ENCODE results near the gene OTOG.

Gene OTOG

GRCh38 chr11:17504330-17505107, 42.5 kb upstream of the OTOG start:
- DNase-seq (ENCODE audit: low spot score), result peak; percentile 81
- TF ChIP-seq, protein P1, sequence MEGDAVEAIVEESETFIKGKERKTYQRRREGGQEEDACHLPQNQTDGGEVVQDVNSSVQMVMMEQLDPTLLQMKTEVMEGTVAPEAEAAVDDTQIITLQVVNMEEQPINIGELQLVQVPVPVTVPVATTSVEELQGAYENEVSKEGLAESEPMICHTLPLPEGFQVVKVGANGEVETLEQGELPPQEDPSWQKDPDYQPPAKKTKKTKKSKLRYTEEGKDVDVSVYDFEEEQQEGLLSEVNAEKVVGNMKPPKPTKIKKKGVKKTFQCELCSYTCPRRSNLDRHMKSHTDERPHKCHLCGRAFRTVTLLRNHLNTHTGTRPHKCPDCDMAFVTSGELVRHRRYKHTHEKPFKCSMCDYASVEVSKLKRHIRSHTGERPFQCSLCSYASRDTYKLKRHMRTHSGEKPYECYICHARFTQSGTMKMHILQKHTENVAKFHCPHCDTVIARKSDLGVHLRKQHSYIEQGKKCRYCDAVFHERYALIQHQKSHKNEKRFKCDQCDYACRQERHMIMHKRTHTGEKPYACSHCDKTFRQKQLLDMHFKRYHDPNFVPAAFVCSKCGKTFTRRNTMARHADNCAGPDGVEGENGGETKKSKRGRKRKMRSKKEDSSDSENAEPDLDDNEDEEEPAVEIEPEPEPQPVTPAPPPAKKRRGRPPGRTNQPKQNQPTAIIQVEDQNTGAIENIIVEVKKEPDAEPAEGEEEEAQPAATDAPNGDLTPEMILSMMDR (IDR thresholded peaks at IDR 0.05; ENCODE audit: extremely low read depth, insufficient read depth, missing control alignments), result peak; percentile 82
- in situ Hi-C loops (cut with MboI; ENCODE audit: low pct_unique_long_range_greater_than_20kb, low sequenced_read_pairs, unreplicated experiment), result loop anchor here (10.0 to 25.0 kb wide), 3 partner anchors 120 to 717 kb away; partner anchors contain the start of gene KCNJ11

GRCh38 chr11:17505146-17505545, 41.9 kb upstream of the OTOG start:
- no peak for DNase-seq (ENCODE audit: low spot score)
- in situ Hi-C loops (cut with MboI; ENCODE audit: low pct_unique_long_range_greater_than_20kb, low sequenced_read_pairs, unreplicated experiment), result loop anchor here (10.0 to 25.0 kb wide), 3 partner anchors 120 to 718 kb away; partner anchors contain the start of gene KCNJ11
- TF ChIP-seq, protein P1 (IDR thresholded peaks at IDR 0.05; ENCODE audit: extremely low read depth, insufficient read depth, missing control alignments), result no peak

DNA sequence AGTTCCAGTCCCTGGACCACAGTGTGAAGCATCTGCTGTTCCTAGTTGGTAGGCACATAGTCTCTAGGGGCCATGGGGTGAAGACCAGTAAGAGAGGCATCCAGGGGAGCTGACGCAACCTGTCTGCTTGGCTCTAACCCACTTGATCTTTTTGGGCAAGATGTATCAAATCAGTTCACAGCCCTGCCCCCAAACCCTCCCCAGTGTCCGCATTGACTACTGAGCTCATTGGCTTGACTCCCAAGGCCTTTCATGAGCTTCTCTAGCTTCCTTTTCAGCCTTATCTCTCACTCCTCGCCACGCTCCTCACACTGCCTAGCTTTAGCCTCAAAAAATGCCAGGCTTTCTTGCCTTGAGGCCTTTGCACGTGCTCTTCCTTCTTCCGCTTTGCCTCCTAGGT, 40.7 kb upstream of the OTOG start:
- TF ChIP-seq, protein P1 (IDR thresholded peaks at IDR 0.05; ENCODE audit: extremely low read depth, insufficient read depth, missing control alignments), result no peak
- no peak for DNase-seq (ENCODE audit: low spot score)
- in situ Hi-C loops (cut with MboI; ENCODE audit: low pct_unique_long_range_greater_than_20kb, low sequenced_read_pairs, unreplicated experiment), result loop anchor here (10.0 to 25.0 kb wide), 3 partner anchors 122 to 719 kb away; partner anchors contain the start of gene KCNJ11

- TF ChIP-seq, protein P1 (IDR thresholded peaks at IDR 0.05; ENCODE audit: extremely low read depth, insufficient read depth, missing control alignments), result no peak
- peak; percentile 51 for DNase-seq (ENCODE audit: low spot score)
- in situ Hi-C loops (cut with MboI; ENCODE audit: low pct_unique_long_range_greater_than_20kb, low sequenced_read_pairs, unreplicated experiment), result loop anchor here (10.0 to 25.0 kb wide), 3 partner anchors 122 to 720 kb away; partner anchors contain the start of gene KCNJ11
Measured at GRCh38 chr11:17506942-17507341, 40.1 kb upstream of the OTOG start.

- DNase-seq (ENCODE audit: low spot score), result no peak
- TF ChIP-seq, protein P1 (IDR thresholded peaks at IDR 0.05; ENCODE audit: extremely low read depth, insufficient read depth, missing control alignments), result no peak
- in situ Hi-C loops (cut with MboI; ENCODE audit: low pct_unique_long_range_greater_than_20kb, low sequenced_read_pairs, unreplicated experiment), result loop anchor here (10.0 to 25.0 kb wide), 3 partner anchors 123 to 720 kb away; partner anchors contain the start of gene KCNJ11
Measured at GRCh38 chr11:17507773-17508172, 39.3 kb upstream of the OTOG start.

DNA sequence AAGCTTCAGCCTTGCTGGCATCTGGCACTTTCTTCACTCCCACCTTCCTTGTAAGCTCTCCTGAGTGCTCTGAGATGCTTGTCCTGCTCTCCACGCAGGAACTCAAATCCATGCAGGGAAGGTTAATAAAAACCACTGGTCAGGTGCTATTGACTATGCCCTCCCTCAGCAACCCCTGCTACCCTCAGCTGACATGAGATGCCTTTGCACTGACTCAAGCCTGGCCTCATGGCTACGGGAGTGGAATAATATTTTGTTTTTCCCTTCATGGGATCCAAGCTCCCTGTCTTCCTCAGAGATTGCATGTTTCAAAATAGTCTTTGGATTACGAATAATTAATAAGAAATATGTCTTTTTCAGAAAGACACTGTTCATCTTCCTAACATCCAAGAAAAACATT, 38.8 kb upstream of the OTOG start:
- no peak for DNase-seq (ENCODE audit: low spot score)
- in situ Hi-C loops (cut with MboI; ENCODE audit: low pct_unique_long_range_greater_than_20kb, low sequenced_read_pairs, unreplicated experiment), result loop anchor here (10.0 to 25.0 kb wide), 3 partner anchors 124 to 721 kb away; partner anchors contain the start of gene KCNJ11
- TF ChIP-seq, protein P1 (IDR thresholded peaks at IDR 0.05; ENCODE audit: extremely low read depth, insufficient read depth, missing control alignments), result no peak
